Left ventricle myocardium inferior (tissue), 1 donor: Measurements from ENCODE around the gene TRIP12. TPM values are rescaled to one million over a fixed set of nuclear protein-coding genes. Genes with fewer than 3 reads are reported as not detected.

Experiments used
- DNase-seq: peaks from one replicate; pipeline ENCODE4 v3.0.0-alpha.2; 2020
- H3K27ac ChIP-seq: fragments of 200-600 bp; replicated peaks from 2 replicates; pipeline ENCODE4 v1.8.0; 2021
- H3K27me3 ChIP-seq: fragments of 200-600 bp; 2 replicates; pipeline ENCODE4 v1.8.0; 2021; ENCODE audit warnings: low read depth
- H3K36me3 ChIP-seq: fragments of 200-600 bp; 2 replicates; pipeline ENCODE4 v1.8.0; 2021
- H3K4me1 ChIP-seq: fragments of 200-600 bp; 2 replicates; pipeline ENCODE4 v1.8.0; 2021
- H3K4me3 ChIP-seq: fragments of 200-600 bp; 2 replicates; pipeline ENCODE4 v1.8.0; 2021; ENCODE audit warnings: mild to moderate bottlenecking, moderate library complexity
- H3K9me3 ChIP-seq: fragments of 200-600 bp; replicated peaks from 2 replicates; pipeline ENCODE4 v1.8.0; 2021
- intact Hi-C: fragments of 100-400 bp; cut with micrococcal nuclease; formaldehyde crosslinking; loops from one replicate; pipeline ENCODE4 v1.11.0; 2022
- total RNA-seq: library from RNA; stranded (reverse); fragmentation: NEBNext Ultra II Directional; extraction: Animal tissue kit (Norgen Biotek cat#: 25700); gene quantifications from one replicate; pipeline ENCODE4 v1.2.1, GENCODE V29; 2021
- TF ChIP-seq, protein P1 (sequence below): fragments of 200-600 bp; IDR thresholded peaks from 2 replicates; pipeline ENCODE4 v1.8.0; 2021; ENCODE audit warnings: antibody characterized with exemption, mild to moderate bottlenecking, borderline replicate concordance
- donor health status: DM: no; HTN: yes; CAD: no; lungs with severe emphysema.

Gene TRIP12
- total RNA-seq, 1 donor from 2014 or later: 194 TPM

GRCh38 chr2:229740279-229740678 is 181.5 kb downstream of the TRIP12 start:
- no peak for DNase-seq
- no peak overlapping the region for H3K27ac ChIP-seq
- peaks cover 35% of the 10 kb centered on the region for H3K9me3 ChIP-seq
- TF ChIP-seq, protein P1, sequence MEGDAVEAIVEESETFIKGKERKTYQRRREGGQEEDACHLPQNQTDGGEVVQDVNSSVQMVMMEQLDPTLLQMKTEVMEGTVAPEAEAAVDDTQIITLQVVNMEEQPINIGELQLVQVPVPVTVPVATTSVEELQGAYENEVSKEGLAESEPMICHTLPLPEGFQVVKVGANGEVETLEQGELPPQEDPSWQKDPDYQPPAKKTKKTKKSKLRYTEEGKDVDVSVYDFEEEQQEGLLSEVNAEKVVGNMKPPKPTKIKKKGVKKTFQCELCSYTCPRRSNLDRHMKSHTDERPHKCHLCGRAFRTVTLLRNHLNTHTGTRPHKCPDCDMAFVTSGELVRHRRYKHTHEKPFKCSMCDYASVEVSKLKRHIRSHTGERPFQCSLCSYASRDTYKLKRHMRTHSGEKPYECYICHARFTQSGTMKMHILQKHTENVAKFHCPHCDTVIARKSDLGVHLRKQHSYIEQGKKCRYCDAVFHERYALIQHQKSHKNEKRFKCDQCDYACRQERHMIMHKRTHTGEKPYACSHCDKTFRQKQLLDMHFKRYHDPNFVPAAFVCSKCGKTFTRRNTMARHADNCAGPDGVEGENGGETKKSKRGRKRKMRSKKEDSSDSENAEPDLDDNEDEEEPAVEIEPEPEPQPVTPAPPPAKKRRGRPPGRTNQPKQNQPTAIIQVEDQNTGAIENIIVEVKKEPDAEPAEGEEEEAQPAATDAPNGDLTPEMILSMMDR: no peak
- intact Hi-C loops: no loop called here
- H3K27me3 ChIP-seq: peaks cover 7% of the 10 kb centered on the region
- H3K36me3 ChIP-seq: no peaks in the 10 kb centered on the region
- no peak overlapping the region for H3K4me3 ChIP-seq
- no peaks in the 10 kb centered on the region for H3K4me1 ChIP-seq

- peaks cover 35% of the 10 kb centered on the region for H3K9me3 ChIP-seq
- H3K27ac ChIP-seq: no peak overlapping the region
- H3K4me3 ChIP-seq: no peak overlapping the region
- no peaks in the 10 kb centered on the region for H3K4me1 ChIP-seq
- no peaks in the 10 kb centered on the region for H3K36me3 ChIP-seq
- intact Hi-C loops: no loop called here
- TF ChIP-seq, protein P1: no peak
- no peaks in the 10 kb centered on the region for H3K27me3 ChIP-seq
- no peak for DNase-seq
These were observed 183.7 kb downstream of the TRIP12 start for GRCh38 chr2:229738024-229738625.

DNA sequence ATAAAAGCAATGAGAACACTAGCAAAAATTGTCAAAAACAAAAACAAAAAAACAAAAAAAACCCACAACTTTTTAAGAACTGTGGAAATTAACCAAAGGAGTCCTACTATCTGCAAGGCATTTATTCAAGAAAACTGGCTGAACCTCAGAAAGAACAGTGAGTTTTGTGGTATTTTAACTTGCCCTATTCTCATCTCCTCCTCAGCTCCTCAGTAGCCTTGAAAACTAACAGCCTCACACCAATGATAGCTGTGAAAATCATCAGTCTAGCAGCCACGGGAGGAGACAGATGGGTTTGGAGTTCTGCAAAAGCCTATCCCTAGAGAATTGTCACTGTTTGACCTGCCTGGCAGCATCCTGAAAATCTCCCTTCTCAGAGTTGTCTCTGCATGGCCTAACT is 187.4 kb downstream of the TRIP12 start:
- peaks cover 29% of the 10 kb centered on the region for H3K9me3 ChIP-seq
- H3K4me3 ChIP-seq: no peak overlapping the region
- TF ChIP-seq, protein P1: no peak

GRCh38 chr2:229733611-229734245 is 188.1 kb downstream of the TRIP12 start:
- TF ChIP-seq, protein P1: no peak
- no peaks in the 10 kb centered on the region for H3K27me3 ChIP-seq
- H3K36me3 ChIP-seq: no peaks in the 10 kb centered on the region
- H3K4me3 ChIP-seq: no peak overlapping the region
- H3K9me3 ChIP-seq: peaks cover 22% of the 10 kb centered on the region
- DNase-seq: no peak
- H3K4me1 ChIP-seq: no peaks in the 10 kb centered on the region
- no peak overlapping the region for H3K27ac ChIP-seq
- intact Hi-C loops: no loop called here

More for the DNA sequence above, 187.4 kb downstream of the TRIP12 start:
- no peaks in the 10 kb centered on the region for H3K27me3 ChIP-seq
- no peak for DNase-seq
- no peaks in the 10 kb centered on the region for H3K36me3 ChIP-seq
- H3K4me1 ChIP-seq: no peaks in the 10 kb centered on the region
- intact Hi-C loops: no loop called here
- no peak overlapping the region for H3K27ac ChIP-seq

- TF ChIP-seq, protein P1: no peak
These were observed 188.9 kb downstream of the TRIP12 start for GRCh38 chr2:229732897-229733296.

More at GRCh38 chr2:229732897-229733296, 188.9 kb downstream of the TRIP12 start:
- no peaks in the 10 kb centered on the region for H3K27me3 ChIP-seq
- H3K9me3 ChIP-seq: peaks cover 14% of the 10 kb centered on the region
- intact Hi-C loops: no loop called here
- H3K36me3 ChIP-seq: no peaks in the 10 kb centered on the region
- DNase-seq: no peak
- no peaks in the 10 kb centered on the region for H3K4me1 ChIP-seq
- H3K27ac ChIP-seq: no peak overlapping the region
- H3K4me3 ChIP-seq: no peak overlapping the region
